ENCODE results near the gene XPNPEP2.

DNA sequence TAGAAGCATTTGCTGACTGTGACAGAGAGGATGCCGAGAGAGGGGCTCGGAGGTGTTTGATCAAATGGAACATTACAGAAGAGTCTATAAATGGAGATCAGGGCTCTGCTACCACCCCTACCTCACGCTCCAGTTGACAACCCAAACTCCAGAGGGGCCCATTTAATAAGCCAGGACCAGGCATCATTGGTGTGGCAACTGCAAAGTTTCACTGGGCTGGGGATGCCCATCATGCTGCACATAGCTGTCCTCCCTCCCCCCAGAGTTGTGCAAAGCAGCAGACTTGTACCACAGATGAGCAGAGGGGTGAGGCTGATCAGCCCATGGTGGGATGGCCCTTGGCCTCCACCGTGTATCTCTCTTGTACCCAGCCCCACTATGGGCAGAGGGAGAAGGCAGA lies 38.2 kb upstream of the XPNPEP2 start:
- TF ChIP-seq EZH2 (IDR thresholded peaks at IDR 0.05; ENCODE audit: insufficient read depth, poor library complexity, severe bottlenecking) (no peak), EZH2phosphoT487 (IDR thresholded peaks at IDR 0.05; ENCODE audit: insufficient read depth, low read depth) (no peak)
